AG09309 (cell line): Measurements from ENCODE around the gene TNFSF8.

Experiments used
- DNase-seq: peaks from one replicate; pipeline ENCODE4 v3.0.0-alpha.2; 2010; ENCODE audit warnings: low read depth
- H3K4me3 ChIP-seq: 2 replicates; pipeline ENCODE4 v1.5.1; 2011; ENCODE audit warnings: mild to moderate bottlenecking, low read depth, low read length, moderate library complexity; ENCODE audit not compliant: control insufficient read depth
- CTCF ChIP-seq: IDR thresholded peaks from 2 replicates; pipeline ENCODE4 v1.5.1; 2011; ENCODE audit warnings: mild to moderate bottlenecking, low read depth, low read length, inconsistent platforms; ENCODE audit not compliant: insufficient read depth, control insufficient read depth; ENCODE audit errors: missing control alignments

The TNFSF8 gene

GRCh38 chr9:114910541-114910940, 19.9 kb downstream of the TNFSF8 start:
- no peak overlapping the region for H3K4me3 ChIP-seq

GRCh38 chr9:114909661-114910060, 20.7 kb downstream of the TNFSF8 start:
- DNase-seq = no peak
- no peak for TF ChIP-seq CTCF
- no peak overlapping the region for H3K4me3 ChIP-seq

More at GRCh38 chr9:114910541-114910940, 19.9 kb downstream of the TNFSF8 start:
- no peak for TF ChIP-seq CTCF
- DNase-seq = no peak

- DNase-seq = no peak
- no peak overlapping the region for H3K4me3 ChIP-seq
- no peak for TF ChIP-seq CTCF
These were observed 21.5 kb downstream of the TNFSF8 start for GRCh38 chr9:114908805-114909448.

GRCh38 chr9:114908104-114908622, 22.2 kb downstream of the TNFSF8 start:
- no peak for TF ChIP-seq CTCF
- H3K4me3 ChIP-seq = no peak overlapping the region
- peak; percentile 37 for DNase-seq

- H3K4me3 ChIP-seq = no peak overlapping the region
- DNase-seq = no peak
- peak; percentile 84 for TF ChIP-seq CTCF
These were observed 23.3 kb downstream of the TNFSF8 start for GRCh38 chr9:114906922-114907571.

GRCh38 chr9:114905170-114905940, 25.0 kb downstream of the TNFSF8 start:
- DNase-seq = no peak

More at GRCh38 chr9:114905170-114905940, 25.0 kb downstream of the TNFSF8 start:
- no peak overlapping the region for H3K4me3 ChIP-seq
- no peak for TF ChIP-seq CTCF
